Measurements from ENCODE around the gene ZMYM5.
"Not testable (repeated sequence)": the region's sequence is repeated elsewhere in the genome, so short reads cannot be mapped to it uniquely, and the experiment has no call there.

The ZMYM5 gene

DNA sequence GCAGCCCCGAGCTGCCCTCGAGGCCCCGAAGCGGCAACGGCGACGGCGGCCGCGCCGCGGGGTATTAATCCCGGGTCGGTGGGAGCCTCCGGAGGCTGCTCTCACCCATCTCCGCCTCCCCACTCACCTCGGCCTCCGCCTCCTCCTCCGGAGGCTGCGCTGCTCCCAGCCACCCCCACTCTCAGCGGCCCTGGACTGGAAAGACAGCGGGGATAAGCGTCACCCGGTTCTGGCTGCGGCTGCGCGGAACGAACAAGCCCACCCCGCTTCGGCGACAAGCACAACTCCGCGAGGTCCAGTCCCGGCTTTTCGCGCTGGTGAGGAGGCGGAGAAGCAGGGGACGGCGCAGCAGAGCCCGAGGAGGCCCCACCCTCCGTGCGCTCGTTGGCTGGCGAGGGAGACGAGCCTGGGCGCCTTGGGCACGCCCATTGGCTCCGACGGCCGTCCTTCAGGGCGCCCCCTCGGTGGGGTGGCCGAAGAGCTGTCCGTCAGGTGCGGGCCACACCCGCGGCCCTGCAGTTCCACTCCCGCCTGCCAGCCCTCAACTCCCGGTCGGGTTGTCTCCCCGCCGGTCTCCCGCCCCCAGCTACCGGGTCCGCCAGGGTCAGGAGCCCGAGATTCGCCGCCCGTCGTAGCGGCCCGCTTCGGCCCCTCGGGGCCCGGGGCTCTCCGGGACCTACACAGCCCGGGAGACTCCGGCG is at the start of gene ZMYM5:
Gene ZMYM5, minus strand, starts transcription at position 327 of the 701 bp plus-strand sequence. CDS start 11,469 bp downstream, outside the sequence.
- peak within 1 kb of the TSS; percentile 78 to 84 for H3K4me3 ChIP-seq (ENCODE audit: low read length in 2 of 2)
- H3K36me3 ChIP-seq (ENCODE audit: control insufficient read depth in 2 of 2, insufficient read depth in 2 of 2, low read length in 2 of 2), result no peaks in the 10 kb centered on the region
- H3K4me1 ChIP-seq (ENCODE audit: control insufficient read depth in 2 of 2, insufficient read depth in 2 of 2, low read length in 2 of 2), result peaks cover 7 to 9% of the 10 kb centered on the region in 2 donors
- peak within 1 kb of the TSS; percentile 77 to 83 for H3K9ac ChIP-seq (ENCODE audit: low read depth in 1 of 2, low read length in 2 of 2)
- H3K27ac ChIP-seq (ENCODE audit: low read depth in 2 of 2, low read length in 2 of 2), result peak within 1 kb of the TSS; percentile 98
- H3K9me3 ChIP-seq (ENCODE audit: control insufficient read depth in 2 of 2, low read length in 2 of 2), result no peaks in the 10 kb centered on the region
- H3K27me3 ChIP-seq (ENCODE audit: control insufficient read depth in 2 of 2, insufficient read depth in 2 of 2, low read length in 2 of 2), result no peaks in the 10 kb centered on the region

- Histone ChIP-seq H3K4me1 (ENCODE audit: control insufficient read depth in 2 of 2, insufficient read depth in 2 of 2, low read length in 2 of 2) (no peaks in the 10 kb centered on the region), H3K9ac (ENCODE audit: low read depth in 1 of 2, low read length in 2 of 2) (no peak overlapping the region), H3K4me3 (ENCODE audit: low read length in 2 of 2) (no peak overlapping the region), H3K9me3 (ENCODE audit: control insufficient read depth in 2 of 2, low read length in 2 of 2) (no peaks in the 10 kb centered on the region), H3K36me3 (ENCODE audit: control insufficient read depth in 2 of 2, insufficient read depth in 2 of 2, low read length in 2 of 2) (no peaks in the 10 kb centered on the region), H3K27ac (ENCODE audit: low read depth in 2 of 2, low read length in 2 of 2) (no peak overlapping the region), H3K27me3 (ENCODE audit: control insufficient read depth in 2 of 2, insufficient read depth in 2 of 2, low read length in 2 of 2) (no peaks in the 10 kb centered on the region)
Measured at GRCh38 chr13:19910336-19911072, 47.1 kb upstream of the ZMYM5 start.

DNA sequence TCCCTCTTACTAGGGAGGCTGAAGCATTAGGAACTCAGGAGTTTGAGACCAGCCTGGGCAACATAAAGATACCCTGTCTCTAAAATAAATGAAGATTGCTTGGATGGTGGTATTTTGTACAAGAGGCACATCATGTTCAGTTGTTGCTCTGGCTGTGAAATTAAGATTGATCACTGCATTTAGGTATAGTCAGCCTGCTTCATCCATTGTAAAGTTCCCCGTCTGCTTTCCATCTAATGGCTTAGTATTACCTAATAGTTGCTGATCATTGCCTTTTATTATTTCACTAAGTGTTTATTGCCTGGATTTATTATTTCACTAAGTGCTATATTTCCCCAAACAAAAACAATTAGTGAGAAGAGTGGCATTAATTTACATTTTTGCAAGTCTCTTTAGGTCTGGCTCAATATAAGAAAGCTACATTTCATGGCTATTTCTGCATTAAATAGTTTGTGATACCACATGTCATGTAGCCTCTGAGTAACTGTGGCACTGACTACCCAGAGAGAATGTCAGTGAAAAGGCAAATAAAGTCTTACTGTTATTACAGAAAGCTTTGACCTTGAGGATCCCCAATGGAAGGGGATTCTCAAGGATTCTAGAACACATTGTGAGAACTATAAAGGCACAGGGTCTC is 45.0 kb upstream of the ZMYM5 start:
- Histone ChIP-seq H3K27ac (ENCODE audit: low read depth in 2 of 2, low read length in 2 of 2) (no peak overlapping the region), H3K9ac (ENCODE audit: low read depth in 1 of 2, low read length in 2 of 2) (no peak overlapping the region), H3K9me3 (ENCODE audit: control insufficient read depth in 2 of 2, low read length in 2 of 2) (no peaks in the 10 kb centered on the region), H3K4me3 (ENCODE audit: low read length in 2 of 2) (no peak overlapping the region), H3K36me3 (ENCODE audit: control insufficient read depth in 2 of 2, insufficient read depth in 2 of 2, low read length in 2 of 2) (no peaks in the 10 kb centered on the region), H3K27me3 (ENCODE audit: control insufficient read depth in 2 of 2, insufficient read depth in 2 of 2, low read length in 2 of 2) (no peaks in the 10 kb centered on the region), H3K4me1 (ENCODE audit: control insufficient read depth in 2 of 2, insufficient read depth in 2 of 2, low read length in 2 of 2) (no peaks in the 10 kb centered on the region)

DNA sequence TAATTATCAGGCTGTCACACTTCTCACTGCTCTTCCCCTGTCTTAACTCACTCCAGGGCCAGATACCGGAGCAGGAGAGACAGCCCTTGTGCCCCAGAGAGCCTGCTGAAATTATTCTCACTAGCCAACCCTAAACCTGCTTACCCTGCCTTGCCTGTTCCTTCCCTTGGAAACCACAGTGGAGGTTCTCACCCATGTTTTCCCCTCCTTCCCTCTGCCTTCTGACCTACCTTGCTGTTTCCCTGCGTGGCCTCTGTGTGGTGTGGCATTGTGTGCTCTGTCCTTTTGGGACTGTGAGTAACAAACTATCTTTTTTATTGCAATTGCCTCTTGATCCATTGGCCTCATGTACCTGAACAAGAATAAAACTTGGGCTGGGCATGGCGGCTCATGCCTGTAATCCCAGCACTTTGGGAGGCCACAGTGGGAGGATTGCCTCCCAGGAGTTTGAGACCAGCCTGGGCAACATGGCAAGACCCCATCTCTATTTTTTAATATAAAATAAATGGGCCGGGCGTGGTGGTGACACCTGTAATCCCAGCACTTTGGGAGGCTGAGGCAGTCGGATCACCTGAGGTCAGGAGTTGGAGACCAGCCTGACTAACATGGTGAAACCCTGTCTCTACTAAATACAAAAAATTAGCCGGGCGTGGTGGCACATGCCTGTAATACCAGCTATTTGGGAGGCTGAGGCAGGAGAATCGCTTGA is 42.2 kb upstream of the ZMYM5 start:
- H3K36me3 ChIP-seq (ENCODE audit: control insufficient read depth in 2 of 2, insufficient read depth in 2 of 2, low read length in 2 of 2); H3K27me3 ChIP-seq (ENCODE audit: control insufficient read depth in 2 of 2, insufficient read depth in 2 of 2, low read length in 2 of 2); H3K4me1 ChIP-seq (ENCODE audit: control insufficient read depth in 2 of 2, insufficient read depth in 2 of 2, low read length in 2 of 2); H3K27ac ChIP-seq (ENCODE audit: low read depth in 2 of 2, low read length in 2 of 2); H3K9me3 ChIP-seq (ENCODE audit: control insufficient read depth in 2 of 2, low read length in 2 of 2); H3K4me3 ChIP-seq (ENCODE audit: low read length in 2 of 2); H3K9ac ChIP-seq (ENCODE audit: low read depth in 1 of 2, low read length in 2 of 2): not testable (repeated sequence)

- no peaks in the 10 kb centered on the region for H3K9me3 ChIP-seq (ENCODE audit: control insufficient read depth in 2 of 2, low read length in 2 of 2)
- H3K4me3 ChIP-seq (ENCODE audit: low read length in 2 of 2), result no peak overlapping the region
- H3K27me3 ChIP-seq (ENCODE audit: control insufficient read depth in 2 of 2, insufficient read depth in 2 of 2, low read length in 2 of 2), result no peaks in the 10 kb centered on the region
- no peaks in the 10 kb centered on the region for H3K4me1 ChIP-seq (ENCODE audit: control insufficient read depth in 2 of 2, insufficient read depth in 2 of 2, low read length in 2 of 2)
- H3K27ac ChIP-seq (ENCODE audit: low read depth in 2 of 2, low read length in 2 of 2), result no peak overlapping the region
- no peaks in the 10 kb centered on the region for H3K36me3 ChIP-seq (ENCODE audit: control insufficient read depth in 2 of 2, insufficient read depth in 2 of 2, low read length in 2 of 2)
- no peak overlapping the region for H3K9ac ChIP-seq (ENCODE audit: low read depth in 1 of 2, low read length in 2 of 2)
Measured at GRCh38 chr13:19890030-19890429, 26.6 kb upstream of the ZMYM5 start.

DNA sequence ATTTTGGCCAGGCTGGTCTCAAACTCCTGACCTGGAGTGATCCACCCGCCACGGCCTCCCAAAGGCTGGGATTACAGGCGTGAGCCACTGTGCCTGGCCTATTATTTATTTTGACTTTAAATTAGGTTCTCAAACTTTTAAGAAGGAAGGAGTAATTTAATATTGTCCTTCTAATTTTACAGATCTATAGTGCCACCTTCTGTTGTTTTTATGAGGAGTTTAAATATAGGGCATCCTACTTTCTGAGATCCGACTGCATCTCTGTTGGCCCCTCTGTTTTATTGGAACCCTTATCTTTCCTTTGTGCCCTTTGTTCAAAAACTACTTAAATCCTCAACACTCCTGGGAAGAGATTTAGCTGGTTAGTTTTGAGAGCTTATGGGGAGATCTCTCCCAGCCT is 25.4 kb upstream of the ZMYM5 start:
- no peak overlapping the region for H3K27ac ChIP-seq (ENCODE audit: low read depth in 2 of 2, low read length in 2 of 2)
- no peaks in the 10 kb centered on the region for H3K4me1 ChIP-seq (ENCODE audit: control insufficient read depth in 2 of 2, insufficient read depth in 2 of 2, low read length in 2 of 2)

DNA sequence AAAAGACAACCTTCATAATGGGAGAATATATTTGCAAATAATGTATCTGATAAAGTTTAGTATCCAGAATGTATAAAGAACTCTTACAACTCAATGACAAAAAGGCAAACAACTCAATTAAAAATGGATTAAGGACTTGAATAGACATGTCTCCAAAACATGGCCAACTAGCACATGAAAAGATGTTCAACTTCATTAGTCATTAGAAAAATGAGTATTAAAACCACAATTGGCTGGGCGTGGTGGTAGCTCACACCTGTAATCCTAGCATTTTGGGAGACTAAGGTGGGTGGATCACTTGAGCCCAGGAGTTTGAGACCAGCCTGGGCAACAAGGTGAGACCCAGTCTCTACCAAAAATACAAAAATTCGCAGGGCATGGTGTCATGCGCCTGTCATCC is 18.8 kb upstream of the ZMYM5 start:
- no peaks in the 10 kb centered on the region for H3K9me3 ChIP-seq (ENCODE audit: control insufficient read depth in 2 of 2, low read length in 2 of 2)
- H3K36me3 ChIP-seq (ENCODE audit: control insufficient read depth in 2 of 2, insufficient read depth in 2 of 2, low read length in 2 of 2), result no peaks in the 10 kb centered on the region
- no peak overlapping the region for H3K4me3 ChIP-seq (ENCODE audit: low read length in 2 of 2)
- H3K27ac ChIP-seq (ENCODE audit: low read depth in 2 of 2, low read length in 2 of 2), result no peak overlapping the region
- H3K4me1 ChIP-seq (ENCODE audit: control insufficient read depth in 2 of 2, insufficient read depth in 2 of 2, low read length in 2 of 2), result no peaks in the 10 kb centered on the region
- H3K27me3 ChIP-seq (ENCODE audit: control insufficient read depth in 2 of 2, insufficient read depth in 2 of 2, low read length in 2 of 2), result no peaks in the 10 kb centered on the region
- H3K9ac ChIP-seq (ENCODE audit: low read depth in 1 of 2, low read length in 2 of 2), result no peak overlapping the region

More for the DNA sequence above, 25.4 kb upstream of the ZMYM5 start:
- Histone ChIP-seq H3K36me3 (ENCODE audit: control insufficient read depth in 2 of 2, insufficient read depth in 2 of 2, low read length in 2 of 2) (no peaks in the 10 kb centered on the region), H3K27me3 (ENCODE audit: control insufficient read depth in 2 of 2, insufficient read depth in 2 of 2, low read length in 2 of 2) (no peaks in the 10 kb centered on the region), H3K4me3 (ENCODE audit: low read length in 2 of 2) (no peak overlapping the region), H3K9ac (ENCODE audit: low read depth in 1 of 2, low read length in 2 of 2) (no peak overlapping the region), H3K9me3 (ENCODE audit: control insufficient read depth in 2 of 2, low read length in 2 of 2) (no peaks in the 10 kb centered on the region)

DNA sequence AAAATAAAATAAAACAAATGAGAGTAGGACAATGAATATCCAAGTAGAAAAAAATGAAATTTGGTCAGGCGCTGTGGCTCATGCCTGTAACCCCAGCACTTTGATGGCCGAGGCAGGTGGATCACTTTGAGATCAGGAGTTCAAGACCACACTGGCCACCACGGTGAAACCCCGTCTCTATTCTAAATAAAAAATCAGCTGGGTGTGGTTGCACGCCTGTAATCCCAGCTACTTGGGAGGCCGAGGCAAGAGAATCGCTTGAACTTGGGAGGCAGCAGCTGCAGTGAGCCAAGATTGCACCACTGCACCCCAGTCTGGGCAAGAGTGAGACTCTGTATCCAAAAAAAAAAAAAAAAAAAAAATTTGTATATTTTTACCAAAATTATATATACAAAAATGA is 18.2 kb upstream of the ZMYM5 start:
- no peak overlapping the region for H3K4me3 ChIP-seq (ENCODE audit: low read length in 2 of 2)
- H3K4me1 ChIP-seq (ENCODE audit: control insufficient read depth in 2 of 2, insufficient read depth in 2 of 2, low read length in 2 of 2), result no peaks in the 10 kb centered on the region
- no peaks in the 10 kb centered on the region for H3K27me3 ChIP-seq (ENCODE audit: control insufficient read depth in 2 of 2, insufficient read depth in 2 of 2, low read length in 2 of 2)
- H3K9me3 ChIP-seq (ENCODE audit: control insufficient read depth in 2 of 2, low read length in 2 of 2), result no peaks in the 10 kb centered on the region
- H3K36me3 ChIP-seq (ENCODE audit: control insufficient read depth in 2 of 2, insufficient read depth in 2 of 2, low read length in 2 of 2), result no peaks in the 10 kb centered on the region
- no peak overlapping the region for H3K27ac ChIP-seq (ENCODE audit: low read depth in 2 of 2, low read length in 2 of 2)
- no peak overlapping the region for H3K9ac ChIP-seq (ENCODE audit: low read depth in 1 of 2, low read length in 2 of 2)

- Histone ChIP-seq H3K27me3 (ENCODE audit: control insufficient read depth in 2 of 2, insufficient read depth in 2 of 2, low read length in 2 of 2) (no peaks in the 10 kb centered on the region), H3K9ac (ENCODE audit: low read depth in 1 of 2, low read length in 2 of 2) (peak overlapping the region; percentile 77 to 81), H3K9me3 (ENCODE audit: control insufficient read depth in 2 of 2, low read length in 2 of 2) (no peaks in the 10 kb centered on the region), H3K36me3 (ENCODE audit: control insufficient read depth in 2 of 2, insufficient read depth in 2 of 2, low read length in 2 of 2) (no peaks in the 10 kb centered on the region), H3K4me3 (ENCODE audit: low read length in 2 of 2) (peak overlapping the region; percentile 70 to 77), H3K4me1 (ENCODE audit: control insufficient read depth in 2 of 2, insufficient read depth in 2 of 2, low read length in 2 of 2) (peaks cover 7 to 9% of the 10 kb centered on the region in 2 donors), H3K27ac (ENCODE audit: low read depth in 2 of 2, low read length in 2 of 2) (peak overlapping the region; percentile 98)
Measured at GRCh38 chr13:19864746-19865309, 1.4 kb upstream of the ZMYM5 start.

All from mucosa of rectum (tissue), 2 donors.